A549 treated with Hydrocortisone at 1 μM for 4 hours (cell line): ENCODE measurements around the gene VASH2. TPM values are rescaled to one million over a fixed set of nuclear protein-coding genes. Genes with fewer than 3 reads are reported as not detected.

ENCODE experiments used
- total RNA-seq: library from RNA; stranded (reverse); fragments of 200-300 nt; extraction: Qiagen RNA extraction; gene quantifications from 5 replicates; pipeline ENCODE4 v1.2.3, GENCODE V29; 2022

VASH2 gene
- 1.6 to 3.8 TPM (median 3.0 TPM) in 5 replicates for total RNA-seq

DNA sequence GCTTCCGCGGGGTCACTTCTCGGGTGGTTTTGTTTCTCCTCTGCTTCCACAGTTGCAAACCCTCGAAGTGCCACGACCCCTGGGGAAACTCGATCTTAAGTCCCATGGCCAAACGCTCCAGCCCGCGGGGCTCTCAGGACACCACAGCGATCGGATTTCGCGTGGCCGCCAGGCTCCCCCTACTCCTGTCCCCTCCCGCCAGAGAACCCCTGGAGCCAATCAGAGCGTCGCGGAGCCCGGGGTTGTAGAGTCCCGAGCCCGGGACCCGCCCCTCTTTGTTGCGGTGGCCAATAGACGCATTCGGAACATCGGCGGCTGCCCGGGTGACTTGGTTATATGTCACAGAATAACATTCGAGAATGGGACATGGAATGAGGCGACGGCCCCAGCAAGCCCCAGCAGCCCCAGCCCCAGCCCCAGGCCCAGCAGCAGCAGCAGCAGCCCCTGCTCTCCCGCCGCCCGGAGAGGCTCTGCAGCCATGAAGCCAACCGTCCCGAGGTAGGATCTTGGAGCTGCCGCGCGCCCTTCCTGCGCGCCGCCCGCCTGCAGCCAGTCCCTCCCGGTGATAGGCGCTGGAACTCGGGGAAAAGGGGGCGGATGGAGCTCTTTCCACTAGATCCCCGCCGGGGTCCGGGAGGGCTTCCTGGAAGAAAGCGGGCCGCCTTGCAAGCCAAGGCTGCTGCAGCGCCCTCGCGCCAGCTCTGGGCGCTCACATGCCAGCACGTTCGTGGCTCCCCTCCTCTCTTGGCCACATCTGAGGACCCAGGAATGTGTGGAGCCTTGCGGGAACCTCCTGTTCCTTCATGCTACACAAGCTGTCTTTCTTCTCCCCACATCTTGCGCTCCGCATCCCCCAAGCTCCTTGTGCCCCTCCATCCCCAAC is at the start of gene VASH2:
TSS of gene VASH2 (plus strand) at position 299 of the 883 bp plus-strand sequence. CDS start 1,002 bp downstream, outside the sequence.

DNA sequence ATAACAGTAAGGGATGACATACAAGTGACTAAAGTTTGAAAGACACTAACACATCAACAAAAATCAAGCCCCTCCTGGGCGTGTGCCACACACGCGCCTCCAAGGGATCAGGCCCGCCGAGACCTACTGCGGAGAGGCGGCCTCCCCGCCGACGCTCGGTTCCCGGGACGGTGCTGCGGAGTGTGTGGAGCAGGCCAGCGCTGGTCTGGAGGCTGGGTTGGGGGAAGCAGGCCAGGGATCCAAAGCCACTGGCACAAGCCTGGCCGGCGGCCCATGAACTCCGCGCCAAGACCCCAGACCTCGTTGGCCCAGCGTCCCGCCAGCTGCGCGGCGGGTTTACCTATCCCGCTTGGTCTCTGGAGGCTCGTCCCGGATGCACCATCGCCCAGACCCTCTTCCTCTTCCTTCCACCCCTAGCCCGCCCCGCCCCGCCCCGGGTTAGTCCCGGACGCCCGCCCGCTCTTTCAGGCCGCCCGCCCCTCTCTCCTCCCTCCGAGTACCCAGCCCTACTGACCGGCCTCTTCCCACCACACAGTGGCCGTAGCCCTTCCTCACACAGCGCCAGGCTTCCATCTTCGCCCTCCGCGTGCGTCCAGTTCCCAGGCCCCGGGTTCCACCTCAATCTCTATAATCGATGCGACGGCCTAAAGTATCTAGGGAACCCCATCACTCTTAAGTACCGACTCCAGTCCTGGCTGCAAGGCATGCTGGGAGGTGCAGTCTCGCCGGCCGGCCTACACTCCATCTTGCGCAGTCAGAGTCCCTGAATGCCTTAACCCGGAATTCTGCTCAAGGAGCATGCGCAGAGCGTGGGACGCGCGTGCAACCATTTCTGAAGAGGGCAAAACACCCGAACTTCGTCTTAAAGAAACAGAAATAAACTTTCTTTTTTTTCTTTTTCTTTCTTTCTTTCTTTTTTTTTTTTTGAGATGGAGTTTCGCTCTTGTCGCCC is 65.0 kb downstream of the VASH2 start, which contains the start of gene ANGEL2:
TSS of gene ANGEL2 (minus strand) at position 769 of the 952 bp plus-strand sequence. CDS start at position 573, 196 bp downstream.

Other genes starting within 250 kb of the VASH2 start
- gene NSL1, start 158.8 kb upstream of the VASH2 start, total RNA-seq: 29.2 to 40.8 TPM (median 30.7 TPM) in 5 replicates
- gene TATDN3, start 158.6 kb upstream of the VASH2 start, total RNA-seq: 12.7 to 14.7 TPM (median 13.8 TPM) in 5 replicates
- not detected in 5 replicates for gene SPATA45, start 102.9 kb upstream of the VASH2 start, total RNA-seq
- gene FLVCR1, start 92.3 kb upstream of the VASH2 start, total RNA-seq: 15.3 to 16.8 TPM (median 16.3 TPM) in 5 replicates
- 15.1 to 21.0 TPM (median 18.1 TPM) in 5 replicates for gene ANGEL2, start 65.3 kb downstream of the VASH2 start, total RNA-seq
- 8.8 to 14.4 TPM (median 10.2 TPM) in 5 replicates for gene RPS6KC1, start 100.7 kb downstream of the VASH2 start, total RNA-seq